ENCODE results near the gene HPCA.

The HPCA gene

DNA sequence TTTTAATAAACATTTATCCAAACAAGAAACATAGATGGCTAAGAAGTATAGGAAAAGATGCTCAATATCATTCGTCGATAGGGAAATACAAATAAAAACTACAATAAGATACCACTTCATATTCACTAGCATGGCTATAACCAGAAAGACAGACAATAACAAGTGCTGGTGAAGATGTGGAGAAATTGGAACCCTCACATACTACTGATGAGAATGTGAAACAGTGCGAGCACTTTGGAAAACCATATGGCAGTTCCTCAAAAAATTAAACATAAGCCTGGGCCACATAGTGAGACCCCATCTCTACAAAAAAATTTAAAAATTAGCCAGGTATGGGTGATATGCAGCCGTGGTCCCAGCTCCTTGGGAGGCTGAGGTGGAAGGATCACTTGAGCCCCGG lies 24.0 kb downstream of the HPCA start:
- H3K9me3 ChIP-seq (ENCODE audit: insufficient read depth, low read depth, low read length), result no peaks in the 10 kb centered on the region
- H3K27me3 ChIP-seq (ENCODE audit: insufficient read depth, low read length), result no peaks in the 10 kb centered on the region; the same call in 1 of the 2 replicates

DNA sequence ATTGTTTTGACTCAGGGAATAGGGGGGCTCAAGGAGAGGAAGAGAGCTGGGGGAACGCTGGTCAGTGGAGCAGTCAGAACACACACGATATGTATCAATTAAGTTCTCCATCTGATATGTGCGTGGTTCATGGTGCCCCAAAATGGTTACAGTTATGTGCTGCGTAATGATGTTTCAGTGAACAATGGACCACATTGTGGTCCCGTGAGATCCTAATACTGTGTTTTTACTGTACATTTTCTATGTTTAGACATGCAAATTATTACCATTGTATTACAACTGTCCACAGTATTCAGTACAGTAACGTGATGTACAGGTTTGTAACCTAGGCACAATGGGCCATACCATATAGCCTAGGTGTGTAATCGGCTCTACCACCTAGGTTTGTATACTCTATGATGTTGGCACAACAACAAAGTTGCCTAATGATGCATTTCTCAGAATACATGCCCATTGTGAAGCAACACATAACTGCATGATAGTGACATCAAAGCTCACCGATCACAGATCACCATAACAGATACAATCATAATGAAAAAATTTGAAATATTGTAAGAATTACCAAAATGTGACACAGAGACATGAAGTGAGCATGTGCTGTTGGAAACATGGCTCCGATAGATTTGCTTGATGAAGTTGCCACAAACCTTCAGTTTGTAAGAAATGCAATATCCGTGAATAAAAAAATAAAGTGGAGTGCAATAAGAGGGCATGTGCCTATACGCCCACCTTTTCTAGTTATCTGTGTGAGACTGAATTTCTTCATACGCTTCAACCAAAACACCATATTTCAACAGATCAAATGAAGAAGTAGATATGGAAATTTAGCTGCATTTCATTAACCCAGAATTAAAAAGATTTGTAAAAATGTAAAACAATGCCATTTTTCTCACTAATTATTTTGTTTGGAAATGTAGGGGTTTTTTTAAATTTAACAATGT lies 29.7 kb downstream of the HPCA start:
- Histone ChIP-seq H3K36me3 (ENCODE audit: insufficient read depth, low read length) (no peaks in the 10 kb centered on the region), H3K9me3 (ENCODE audit: insufficient read depth, low read depth, low read length) (no peaks in the 10 kb centered on the region), H3K27ac (ENCODE audit: low read depth, low read length) (no peak overlapping the region), H3K4me3 (ENCODE audit: low read length) (no peak overlapping the region), H3K4me1 (ENCODE audit: insufficient read depth, low read length) (no peaks in the 10 kb centered on the region), H3K9ac (ENCODE audit: low read depth, low read length) (no peak overlapping the region), H3K27me3 (ENCODE audit: insufficient read depth, low read length) (no peaks in the 10 kb centered on the region; the same call in 1 of the 2 replicates)
- WGBS, result 93% methylated on average over 10 of the region's 12 CpGs

More for the DNA sequence above, 24.0 kb downstream of the HPCA start:
- Histone ChIP-seq H3K36me3 (ENCODE audit: insufficient read depth, low read length) (no peaks in the 10 kb centered on the region), H3K4me1 (ENCODE audit: insufficient read depth, low read length) (no peaks in the 10 kb centered on the region), H3K9ac (ENCODE audit: low read depth, low read length) (no peak overlapping the region), H3K27ac (ENCODE audit: low read depth, low read length) (no peak overlapping the region), H3K4me3 (ENCODE audit: low read length) (no peak overlapping the region)
- 94% methylated on average over 2 of the region's 5 CpGs for WGBS

GRCh38 chr1:32917521-32917920 lies 31.2 kb downstream of the HPCA start:
- no peak overlapping the region for H3K4me3 ChIP-seq (ENCODE audit: low read length)
- peaks cover 3% of the 10 kb centered on the region for H3K27me3 ChIP-seq (ENCODE audit: insufficient read depth, low read length)
- no peaks in the 10 kb centered on the region for H3K36me3 ChIP-seq (ENCODE audit: insufficient read depth, low read length)
- no peak overlapping the region for H3K9ac ChIP-seq (ENCODE audit: low read depth, low read length)
- no peaks in the 10 kb centered on the region for H3K9me3 ChIP-seq (ENCODE audit: insufficient read depth, low read depth, low read length)
- 78% methylated on average over 7 of the region's 7 CpGs for WGBS
- no peaks in the 10 kb centered on the region for H3K4me1 ChIP-seq (ENCODE audit: insufficient read depth, low read length)
- no peak overlapping the region for H3K27ac ChIP-seq (ENCODE audit: low read depth, low read length)

GRCh38 chr1:32918179-32918578 lies 31.9 kb downstream of the HPCA start:
- H3K36me3 ChIP-seq (ENCODE audit: insufficient read depth, low read length), result no peaks in the 10 kb centered on the region
- H3K4me3 ChIP-seq (ENCODE audit: low read length), result no peak overlapping the region
- no peaks in the 10 kb centered on the region for H3K9me3 ChIP-seq (ENCODE audit: insufficient read depth, low read depth, low read length)
- no peak overlapping the region for H3K27ac ChIP-seq (ENCODE audit: low read depth, low read length)
- no peak overlapping the region for H3K9ac ChIP-seq (ENCODE audit: low read depth, low read length)
- H3K4me1 ChIP-seq (ENCODE audit: insufficient read depth, low read length), result no peaks in the 10 kb centered on the region
- H3K27me3 ChIP-seq (ENCODE audit: insufficient read depth, low read length), result peaks cover 9% of the 10 kb centered on the region
- WGBS, result 57% methylated on average over 1 of the region's 1 CpG

GRCh38 chr1:32919811-32920733 lies 33.8 kb downstream of the HPCA start:
- no peaks in the 10 kb centered on the region for H3K36me3 ChIP-seq (ENCODE audit: insufficient read depth, low read length)
- H3K4me3 ChIP-seq (ENCODE audit: low read length), result no peak overlapping the region
- H3K9me3 ChIP-seq (ENCODE audit: insufficient read depth, low read depth, low read length), result no peaks in the 10 kb centered on the region
- no peaks in the 10 kb centered on the region for H3K4me1 ChIP-seq (ENCODE audit: insufficient read depth, low read length)
- H3K9ac ChIP-seq (ENCODE audit: low read depth, low read length), result no peak overlapping the region
- peaks cover 28% of the 10 kb centered on the region for H3K27me3 ChIP-seq (ENCODE audit: insufficient read depth, low read length)
- 89% methylated on average over 11 of the region's 11 CpGs for WGBS
- H3K27ac ChIP-seq (ENCODE audit: low read depth, low read length), result no peak overlapping the region

GRCh38 chr1:32920833-32921232 lies 34.5 kb downstream of the HPCA start:
- Histone ChIP-seq H3K9me3 (ENCODE audit: insufficient read depth, low read depth, low read length) (no peaks in the 10 kb centered on the region), H3K4me1 (ENCODE audit: insufficient read depth, low read length) (peaks cover 3% of the 10 kb centered on the region; the same call in 1 of the 2 replicates), H3K9ac (ENCODE audit: low read depth, low read length) (no peak overlapping the region), H3K4me3 (ENCODE audit: low read length) (no peak overlapping the region), H3K27ac (ENCODE audit: low read depth, low read length) (no peak overlapping the region), H3K27me3 (ENCODE audit: insufficient read depth, low read length) (peaks cover 36% of the 10 kb centered on the region), H3K36me3 (ENCODE audit: insufficient read depth, low read length) (no peaks in the 10 kb centered on the region)
- 96% methylated on average over 7 of the region's 7 CpGs for WGBS

GRCh38 chr1:32924881-32925344 lies 38.6 kb downstream of the HPCA start:
- Histone ChIP-seq H3K9ac (ENCODE audit: low read depth, low read length) (no peak overlapping the region), H3K9me3 (ENCODE audit: insufficient read depth, low read depth, low read length) (no peaks in the 10 kb centered on the region), H3K4me3 (ENCODE audit: low read length) (peak overlapping the region; percentile 61), H3K4me1 (ENCODE audit: insufficient read depth, low read length) (peaks cover 7% of the 10 kb centered on the region; the same call in 1 of the 2 replicates), H3K36me3 (ENCODE audit: insufficient read depth, low read length) (no peaks in the 10 kb centered on the region), H3K27ac (ENCODE audit: low read depth, low read length) (no peak overlapping the region), H3K27me3 (ENCODE audit: insufficient read depth, low read length) (peaks cover 73% of the 10 kb centered on the region)
- WGBS, result 1% methylated on average over 31 of the region's 31 CpGs

GRCh38 chr1:32925403-32926162 lies 39.3 kb downstream of the HPCA start:
- Histone ChIP-seq H3K4me1 (ENCODE audit: insufficient read depth, low read length) (peaks cover 7% of the 10 kb centered on the region; the same call in 1 of the 2 replicates), H3K27me3 (ENCODE audit: insufficient read depth, low read length) (peaks cover 73% of the 10 kb centered on the region), H3K27ac (ENCODE audit: low read depth, low read length) (no peak overlapping the region), H3K4me3 (ENCODE audit: low read length) (peak overlapping the region; percentile 61), H3K36me3 (ENCODE audit: insufficient read depth, low read length) (no peaks in the 10 kb centered on the region), H3K9ac (ENCODE audit: low read depth, low read length) (no peak overlapping the region), H3K9me3 (ENCODE audit: insufficient read depth, low read depth, low read length) (no peaks in the 10 kb centered on the region)
- WGBS, result 1% methylated on average over 24 of the region's 24 CpGs

- WGBS, result 13% methylated on average over 4 of the region's 6 CpGs
These were observed 40.3 kb downstream of the HPCA start for GRCh38 chr1:32926562-32926961.

GRCh38 chr1:32927441-32927840 lies 41.1 kb downstream of the HPCA start:
- H3K27me3 ChIP-seq (ENCODE audit: insufficient read depth, low read length), result peaks cover 71% of the 10 kb centered on the region
- no peak overlapping the region for H3K27ac ChIP-seq (ENCODE audit: low read depth, low read length)
- 94% methylated on average over 2 of the region's 2 CpGs for WGBS
- no peaks in the 10 kb centered on the region for H3K36me3 ChIP-seq (ENCODE audit: insufficient read depth, low read length)
- H3K9me3 ChIP-seq (ENCODE audit: insufficient read depth, low read depth, low read length), result no peaks in the 10 kb centered on the region
- H3K4me1 ChIP-seq (ENCODE audit: insufficient read depth, low read length), result peaks cover 7% of the 10 kb centered on the region; the same call in 1 of the 2 replicates
- no peak overlapping the region for H3K4me3 ChIP-seq (ENCODE audit: low read length)
- no peak overlapping the region for H3K9ac ChIP-seq (ENCODE audit: low read depth, low read length)

More at GRCh38 chr1:32926562-32926961, 40.3 kb downstream of the HPCA start:
- H3K27me3 ChIP-seq (ENCODE audit: insufficient read depth, low read length), result peaks cover 73% of the 10 kb centered on the region
- H3K36me3 ChIP-seq (ENCODE audit: insufficient read depth, low read length), result no peaks in the 10 kb centered on the region
- no peaks in the 10 kb centered on the region for H3K9me3 ChIP-seq (ENCODE audit: insufficient read depth, low read depth, low read length)
- peaks cover 7% of the 10 kb centered on the region; the same call in 1 of the 2 replicates for H3K4me1 ChIP-seq (ENCODE audit: insufficient read depth, low read length)
- H3K4me3 ChIP-seq (ENCODE audit: low read length), result peak overlapping the region; percentile 61; the same call in 1 of the 2 replicates
- H3K27ac ChIP-seq (ENCODE audit: low read depth, low read length), result no peak overlapping the region
- no peak overlapping the region for H3K9ac ChIP-seq (ENCODE audit: low read depth, low read length)
